Smooth muscle cell (in vitro differentiated cells): ENCODE results near the gene LCN9. TPM values are rescaled to one million over a fixed set of nuclear protein-coding genes. Genes with fewer than 3 reads are reported as not detected.

Source experiments
- DNase-seq: peaks from one replicate; lab custom pipeline; 2025; ENCODE audit not compliant: unreplicated experiment; lab: John Stamatoyannopoulos, UW
- H2AFZ ChIP-seq: fragments of 200-600 bp; sonication (generic); 2 replicates; pipeline ENCODE4 v1.6.0; 2016; ENCODE audit warnings: antibody characterized with exemption, low read depth, mild to moderate bottlenecking
- H3F3A ChIP-seq: fragments of 200-600 bp; sonication (generic); 2 replicates; pipeline ENCODE4 v1.6.0; 2017; ENCODE audit warnings: antibody characterized with exemption, low read depth
- H3K27ac ChIP-seq: fragments of 200-600 bp; sonication (generic); 2 replicates; pipeline ENCODE4 v1.5.1; 2016; ENCODE audit warnings: low read depth, mild to moderate bottlenecking
- H3K27me3 ChIP-seq: fragments of 200-600 bp; sonication (generic); 2 replicates; pipeline ENCODE4 v1.6.1; 2016; ENCODE audit warnings: low read depth, mild to moderate bottlenecking
- H3K36me3 ChIP-seq: fragments of 200-600 bp; sonication (generic); 2 replicates; pipeline ENCODE4 v1.5.1; 2016; ENCODE audit warnings: low read depth
- H3K4me1 ChIP-seq: fragments of 200-600 bp; sonication (generic); 2 replicates; pipeline ENCODE4 v1.5.1; 2016; ENCODE audit warnings: low read depth
- H3K4me2 ChIP-seq: fragments of 200-600 bp; sonication (generic); 2 replicates; pipeline ENCODE4 v1.6.0; 2016; ENCODE audit warnings: mild to moderate bottlenecking
- H3K4me3 ChIP-seq: fragments of 200-600 bp; sonication (generic); 2 replicates; pipeline ENCODE4 v1.5.1; 2016; ENCODE audit warnings: mild to moderate bottlenecking
- H3K79me2 ChIP-seq: fragments of 200-600 bp; sonication (generic); 2 replicates; pipeline ENCODE4 v1.6.0; 2016; ENCODE audit warnings: low read depth, mild to moderate bottlenecking
- H3K9ac ChIP-seq: fragments of 200-600 bp; sonication (generic); 2 replicates; pipeline ENCODE4 v1.6.0; 2016; ENCODE audit warnings: low read depth
- H3K9me3 ChIP-seq: fragments of 200-600 bp; sonication (generic); replicated peaks from 2 replicates; pipeline ENCODE4 v1.5.1; 2016; ENCODE audit warnings: low read depth
- H4K20me1 ChIP-seq: fragments of 200-600 bp; sonication (generic); 2 replicates; pipeline ENCODE4 v1.6.0; 2016; ENCODE audit warnings: low read depth
- CTCF ChIP-seq: fragments of 200-600 bp; sonication (generic); IDR thresholded peaks from 2 replicates; pipeline ENCODE4 v1.5.1; 2017; ENCODE audit warnings: borderline replicate concordance, mild to moderate bottlenecking, antibody characterized with exemption; ENCODE audit not compliant: insufficient read depth, poor library complexity, severe bottlenecking
- WGBS: methylation state at CpG from one replicate; pipeline ENCODE4 v1.1.7; 2016; ENCODE audit warnings: low lambda C conversion rate; 5-methylcytosine and 5-hydroxymethylcytosine counted together
- polyA plus RNA-seq: library from polyadenylated mRNA; unstranded; fragments of >200 nt; fragmentation: Nextera tagmentation; extraction: Ambion mirVana; gene quantifications from 2 replicates; pipeline ENCODE4 v1.2.1, GENCODE V29; 2016
- total RNA-seq: library from RNA; depleted of rRNA; stranded (reverse); fragments of >200 nt; gene quantifications from 2 replicates; pipeline ENCODE4 v1.2.3, GENCODE V29; 2014

LCN9 gene
- total and polyA plus RNA-seq, 2 experiments from 2014 or later, result 20.8 to 22.0 TPM

- Histone ChIP-seq H3F3A (no peaks in the 10 kb centered on the region), H3K9ac (no peak overlapping the region), H3K4me1 (no peaks in the 10 kb centered on the region), H4K20me1 (no peaks in the 10 kb centered on the region), H3K9me3 (no peaks in the 10 kb centered on the region), H3K4me3 (no peak overlapping the region), H3K79me2 (no peaks in the 10 kb centered on the region), H3K27ac (no peak overlapping the region), H3K4me2 (no peak overlapping the region), H3K27me3 (peaks cover 54% of the 10 kb centered on the region), H3K36me3 (no peaks in the 10 kb centered on the region), H2AFZ (no peak overlapping the region)
- WGBS, result 53% methylated on average over 22 of the region's 23 CpGs
- TF ChIP-seq CTCF, result no peak
- DNase-seq, result no peak
Observed at GRCh38 chr9:135715056-135715595, 52.0 kb downstream of the LCN9 start.

GRCh38 chr9:135716045-135716444 is 52.9 kb downstream of the LCN9 start:
- no peak overlapping the region for H3K27ac ChIP-seq
- no peak overlapping the region for H3K4me3 ChIP-seq
- no peak overlapping the region for H3K4me2 ChIP-seq
- TF ChIP-seq CTCF, result no peak
- H2AFZ ChIP-seq, result no peak overlapping the region
- no peaks in the 10 kb centered on the region for H3K36me3 ChIP-seq
- no peaks in the 10 kb centered on the region for H3K9me3 ChIP-seq
- WGBS, result 87% methylated on average over 11 of the region's 11 CpGs
- H4K20me1 ChIP-seq, result no peaks in the 10 kb centered on the region
- peaks cover 54% of the 10 kb centered on the region for H3K27me3 ChIP-seq
- no peaks in the 10 kb centered on the region for H3K4me1 ChIP-seq
- no peaks in the 10 kb centered on the region for H3F3A ChIP-seq
- H3K79me2 ChIP-seq, result no peaks in the 10 kb centered on the region
- no peak for DNase-seq
- H3K9ac ChIP-seq, result no peak overlapping the region

Other genes with a start within 250 kb of the LCN9 start
- 7.3 and 8.1 TPM in 2 replicates for gene PPP1R26, start 183.5 kb upstream of the LCN9 start, total RNA-seq
- 6.2 and 7.7 TPM in 2 replicates for gene PPP1R26, start 183.5 kb upstream of the LCN9 start, polyA plus RNA-seq
- 30.7 and 34.2 TPM in 2 replicates for gene MRPS2, start 162.6 kb upstream of the LCN9 start, total RNA-seq
- gene MRPS2, start 162.6 kb upstream of the LCN9 start, polyA plus RNA-seq, result 49.0 and 52.6 TPM in 2 replicates
- gene LCN1, start 141.9 kb upstream of the LCN9 start, total RNA-seq, result 0.85 and 0.99 TPM in 2 replicates
- gene LCN1, start 141.9 kb upstream of the LCN9 start, polyA plus RNA-seq, result 3.5 and 5.6 TPM in 2 replicates
- not detected in 2 replicates for gene OBP2A, start 117.2 kb upstream of the LCN9 start, total RNA-seq
- 0.61 TPM in 1 of 2 replicates, not detected in the other for gene OBP2A, start 117.2 kb upstream of the LCN9 start, polyA plus RNA-seq
- gene PAEP, start 101.6 kb upstream of the LCN9 start, total RNA-seq, result 1.4 and 6.3 TPM in 2 replicates
- 5.3 TPM in 1 of 2 replicates, not detected in the other for gene PAEP, start 101.6 kb upstream of the LCN9 start, polyA plus RNA-seq
- not detected in 2 replicates for gene GLT6D1, start 23.8 kb upstream of the LCN9 start, total RNA-seq
- gene GLT6D1, start 23.8 kb upstream of the LCN9 start, polyA plus RNA-seq, result not detected in 2 replicates
- gene SOHLH1, start 36.2 kb downstream of the LCN9 start, total RNA-seq, result not detected in 2 replicates
- not detected in 2 replicates for gene SOHLH1, start 36.2 kb downstream of the LCN9 start, polyA plus RNA-seq
- not detected in 2 replicates for gene KCNT1, start 38.9 kb downstream of the LCN9 start, total RNA-seq
- gene KCNT1, start 38.9 kb downstream of the LCN9 start, polyA plus RNA-seq, result 0.30 TPM in 1 of 2 replicates, not detected in the other
- gene CAMSAP1, start 244.2 kb downstream of the LCN9 start, total RNA-seq, result 15.1 and 17.8 TPM in 2 replicates
- gene CAMSAP1, start 244.2 kb downstream of the LCN9 start, polyA plus RNA-seq, result 5.3 and 5.4 TPM in 2 replicates